Effector CD8-positive, alpha-beta T cell (primary cell): Measurements from ENCODE around the gene FAM3B.
"Not testable (repeated sequence)": the region's sequence is repeated elsewhere in the genome, so short reads cannot be mapped to it uniquely, and the experiment has no call there.

ENCODE experiments used
- DNase-seq: peaks from one replicate; lab custom pipeline; 2025; lab: John Stamatoyannopoulos, UW
- total RNA-seq, 4 experiments: gene quantifications; one replicate each; lab custom pipeline; 2026; lab: John Stamatoyannopoulos, UW

Gene FAM3B, protein sequence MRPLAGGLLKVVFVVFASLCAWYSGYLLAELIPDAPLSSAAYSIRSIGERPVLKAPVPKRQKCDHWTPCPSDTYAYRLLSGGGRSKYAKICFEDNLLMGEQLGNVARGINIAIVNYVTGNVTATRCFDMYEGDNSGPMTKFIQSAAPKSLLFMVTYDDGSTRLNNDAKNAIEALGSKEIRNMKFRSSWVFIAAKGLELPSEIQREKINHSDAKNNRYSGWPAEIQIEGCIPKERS
- total RNA-seq: 0 to 0.37 (median 0.04) reads per million in 4 experiments

DNA sequence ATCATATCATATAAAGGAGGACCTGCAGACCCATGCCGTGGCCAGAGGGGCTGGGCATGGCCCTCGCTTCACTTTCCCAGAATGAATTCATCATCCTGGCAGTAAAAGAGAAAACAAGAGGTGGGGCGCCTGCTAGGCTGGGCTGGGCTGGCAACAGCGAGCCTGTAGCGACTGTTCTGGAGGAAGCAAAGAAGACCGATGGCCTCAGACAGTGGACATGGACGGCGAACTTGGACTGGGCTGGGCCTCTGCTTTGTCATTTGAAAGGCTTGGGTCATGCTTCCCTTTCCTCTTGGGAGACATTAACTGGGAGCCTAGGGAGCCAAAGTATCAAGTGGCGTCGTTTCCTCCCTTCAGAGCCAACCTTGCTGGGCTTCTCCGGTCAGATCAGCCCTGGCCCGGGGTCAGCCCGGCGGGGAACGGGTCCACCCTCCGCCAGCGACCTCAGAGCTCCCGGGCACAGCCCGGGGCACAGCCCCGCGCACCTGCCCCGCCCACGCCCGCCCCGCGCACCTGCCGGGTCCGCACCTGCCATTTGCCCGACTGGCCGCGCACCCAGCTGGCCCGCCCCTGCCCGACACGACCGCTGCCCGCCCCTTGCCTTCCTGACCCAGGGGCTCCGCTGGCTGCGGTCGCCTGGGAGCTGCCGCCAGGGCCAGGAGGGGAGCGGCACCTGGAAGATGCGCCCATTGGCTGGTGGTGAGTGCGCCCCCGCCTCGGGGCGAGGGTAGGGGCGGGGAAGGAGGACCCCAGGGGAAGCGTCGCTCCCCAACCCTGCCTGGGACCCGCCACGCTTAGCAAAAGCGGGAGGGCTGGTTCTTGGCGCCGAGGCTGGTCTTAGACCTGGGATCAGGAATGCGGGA is at the start of gene FAM3B:
Gene FAM3B (plus strand): TSS at position 602 of the 863 bp plus-strand sequence. CDS start 79 bp downstream, at position 681.
- DNase-seq: no peak

DNA sequence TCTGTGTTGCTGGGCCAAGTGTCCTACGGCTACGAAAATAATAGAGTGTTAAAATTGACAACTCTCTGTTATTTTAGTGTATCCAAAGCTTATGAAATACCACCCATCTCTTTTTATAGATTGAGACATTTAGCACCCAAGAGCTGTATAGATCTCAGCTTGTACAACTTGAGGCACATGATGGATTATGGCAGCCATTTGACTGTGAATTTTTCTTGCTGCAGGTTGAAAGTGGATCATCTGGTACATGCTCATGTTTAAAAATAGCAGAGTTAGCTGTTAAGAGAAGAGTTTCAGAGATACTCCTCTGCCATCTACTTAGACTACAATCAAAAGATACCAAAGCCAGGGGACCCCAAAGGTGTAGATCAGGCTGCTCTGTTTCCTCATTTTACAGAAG is 49.3 kb upstream of the FAM3B start:
- no peak for DNase-seq

GRCh38 chr21:41269535-41269934 is 47.1 kb upstream of the FAM3B start:
- no peak for DNase-seq

GRCh38 chr21:41277196-41277595 is 39.4 kb upstream of the FAM3B start:
- DNase-seq: no peak

DNA sequence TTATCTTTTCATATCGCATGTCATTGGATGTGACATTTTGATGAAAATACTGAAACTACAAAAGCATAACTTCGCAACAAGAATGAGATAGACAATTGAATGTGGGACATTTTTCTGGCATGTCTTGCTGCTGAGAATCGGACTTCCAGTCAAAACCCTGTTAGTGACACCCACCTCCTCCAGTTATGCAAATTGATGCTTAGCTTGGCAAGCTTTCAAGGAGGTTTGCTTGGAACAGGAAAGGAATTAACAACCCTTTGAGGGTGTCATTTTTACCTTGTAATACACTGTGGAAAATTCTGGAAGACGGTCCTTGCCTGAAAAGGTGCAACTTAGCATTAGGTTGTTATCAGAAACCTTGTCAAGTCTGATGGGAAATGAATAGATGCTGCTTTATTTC is 38.8 kb upstream of the FAM3B start:
- DNase-seq: no peak

- no peak for DNase-seq
Observed at GRCh38 chr21:41280115-41280919, 36.3 kb upstream of the FAM3B start.

DNA sequence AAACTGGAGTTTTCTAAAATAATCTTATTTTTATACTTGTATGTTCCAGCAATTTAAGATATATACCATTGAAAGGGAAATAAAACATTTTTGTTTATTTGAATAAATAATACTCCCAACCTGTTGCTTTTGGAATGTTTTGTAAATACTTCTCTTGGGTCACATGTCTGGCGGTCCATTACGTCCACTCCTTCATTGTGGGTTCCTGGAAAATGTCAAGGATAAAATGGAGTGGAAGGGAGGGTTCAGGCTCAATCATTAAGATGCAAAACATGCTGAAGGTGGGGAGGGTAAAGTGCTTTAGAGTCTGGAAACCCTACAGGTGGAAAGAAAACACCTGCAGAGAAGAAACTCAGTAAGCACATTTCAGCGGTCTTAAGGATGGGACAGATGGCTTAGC is 34.2 kb upstream of the FAM3B start:
- DNase-seq: no peak

GRCh38 chr21:41283211-41283818 is 33.3 kb upstream of the FAM3B start:
- DNase-seq: peak; percentile 7

DNA sequence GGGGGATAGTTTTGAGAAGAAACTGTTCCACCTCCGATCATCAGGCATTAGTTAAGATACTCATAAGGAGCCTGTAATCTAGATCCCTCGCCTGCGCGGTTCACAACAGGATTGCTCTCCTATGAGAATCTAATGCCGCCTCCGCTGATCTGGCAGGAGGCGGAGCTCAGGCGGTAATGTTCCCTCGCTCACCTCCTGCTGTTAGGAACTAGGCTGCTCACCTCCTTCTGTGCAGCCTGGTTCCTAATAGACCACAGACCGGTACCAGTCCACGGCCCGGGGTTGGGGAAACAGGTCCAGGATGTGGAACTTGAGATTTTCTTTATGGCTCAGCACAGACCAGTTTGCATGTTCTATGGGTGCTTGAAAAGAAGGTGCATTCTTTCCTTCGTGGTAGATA is 27.2 kb upstream of the FAM3B start:
- no peak for DNase-seq

DNA sequence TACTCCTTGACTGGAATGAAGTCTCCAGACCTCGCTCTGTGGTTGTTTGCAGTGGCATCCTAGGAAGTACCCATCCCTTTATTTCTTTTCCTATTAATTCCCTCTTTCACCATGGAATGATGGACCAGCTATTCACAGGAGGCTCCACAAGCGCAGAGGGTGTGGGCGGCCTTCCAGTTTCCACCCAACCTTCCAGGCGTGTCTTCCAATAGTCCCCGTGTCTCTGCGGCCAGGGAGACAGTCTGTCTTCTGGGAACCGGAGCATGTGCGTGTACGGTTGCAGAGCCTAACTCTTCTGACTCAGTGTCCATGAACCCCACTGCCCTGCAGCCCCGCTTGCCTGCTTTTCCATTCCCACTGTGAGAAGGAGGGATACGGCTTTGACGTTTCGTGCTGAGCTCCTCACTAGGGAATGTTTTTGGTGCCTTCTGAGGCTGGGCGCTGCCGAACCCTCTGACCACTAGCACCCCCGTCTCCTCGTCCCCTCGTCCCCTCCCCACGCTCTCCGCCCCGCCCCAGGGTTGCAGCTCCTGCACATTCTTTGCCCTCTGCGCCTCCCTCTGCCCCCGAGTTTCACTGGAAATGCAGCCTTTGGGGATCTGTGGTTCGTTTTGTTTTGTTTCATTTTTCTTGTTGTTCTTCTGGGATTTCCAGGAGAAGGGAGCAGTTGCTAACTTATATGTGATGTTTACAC is 26.3 kb upstream of the FAM3B start:
- no peak for DNase-seq

DNA sequence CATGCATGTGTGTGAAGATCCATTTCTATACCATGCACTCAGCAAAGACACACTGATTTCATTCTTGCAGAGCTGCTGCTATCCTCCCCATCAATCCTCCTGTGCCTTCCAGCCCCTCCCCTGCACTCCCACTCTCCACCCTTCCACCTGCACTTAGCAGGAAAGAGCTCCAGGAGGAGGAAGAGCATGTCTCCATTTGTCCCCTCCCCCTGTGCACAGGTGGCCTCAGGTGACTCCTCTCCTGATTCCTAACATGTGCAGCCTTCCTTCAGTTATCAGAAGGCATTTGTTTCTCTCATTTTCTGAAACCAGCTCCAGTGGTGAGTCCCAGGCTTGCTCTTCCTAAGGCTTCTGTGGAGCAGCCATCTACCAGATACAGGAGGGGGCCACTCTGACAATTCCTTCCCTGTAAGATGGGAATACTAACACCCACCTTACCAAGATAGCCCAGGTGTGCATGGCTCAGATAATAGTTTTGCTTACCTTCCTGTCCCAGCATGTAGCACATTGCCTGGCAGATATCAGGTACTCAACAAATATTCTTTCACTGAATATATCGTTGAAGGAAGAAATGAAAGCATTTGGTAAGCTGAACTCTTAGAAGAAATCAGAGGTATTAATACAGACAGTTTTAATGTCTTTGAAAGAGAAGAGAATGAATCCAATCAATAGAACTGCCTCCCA is 21.9 kb upstream of the FAM3B start:
- no peak for DNase-seq

GRCh38 chr21:41295721-41296254 is 20.8 kb upstream of the FAM3B start:
- no peak for DNase-seq

GRCh38 chr21:41302976-41303375 is 13.6 kb upstream of the FAM3B start:
- no peak for DNase-seq

- no peak for DNase-seq
Observed at GRCh38 chr21:41304068-41304720, 12.4 kb upstream of the FAM3B start.

DNA sequence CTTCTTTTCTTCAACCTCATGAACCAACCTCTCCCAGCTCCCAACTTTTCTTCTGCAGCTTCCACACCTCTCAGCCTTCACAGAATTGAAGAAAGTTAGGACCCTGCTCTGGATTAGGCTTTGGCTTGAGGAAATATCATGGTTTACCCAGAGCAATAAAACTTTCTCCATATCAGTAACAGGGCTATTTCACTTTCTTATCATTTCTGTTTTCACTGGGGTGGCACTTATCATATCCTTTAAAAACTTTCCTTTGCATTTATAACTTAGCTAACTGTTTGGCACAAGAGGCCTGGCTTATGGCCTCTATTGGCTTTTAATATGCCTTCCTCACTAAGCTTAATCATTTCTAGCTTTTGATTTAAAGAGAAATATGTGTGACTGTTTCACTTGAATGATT is 9.4 kb upstream of the FAM3B start:
- no peak for DNase-seq

DNA sequence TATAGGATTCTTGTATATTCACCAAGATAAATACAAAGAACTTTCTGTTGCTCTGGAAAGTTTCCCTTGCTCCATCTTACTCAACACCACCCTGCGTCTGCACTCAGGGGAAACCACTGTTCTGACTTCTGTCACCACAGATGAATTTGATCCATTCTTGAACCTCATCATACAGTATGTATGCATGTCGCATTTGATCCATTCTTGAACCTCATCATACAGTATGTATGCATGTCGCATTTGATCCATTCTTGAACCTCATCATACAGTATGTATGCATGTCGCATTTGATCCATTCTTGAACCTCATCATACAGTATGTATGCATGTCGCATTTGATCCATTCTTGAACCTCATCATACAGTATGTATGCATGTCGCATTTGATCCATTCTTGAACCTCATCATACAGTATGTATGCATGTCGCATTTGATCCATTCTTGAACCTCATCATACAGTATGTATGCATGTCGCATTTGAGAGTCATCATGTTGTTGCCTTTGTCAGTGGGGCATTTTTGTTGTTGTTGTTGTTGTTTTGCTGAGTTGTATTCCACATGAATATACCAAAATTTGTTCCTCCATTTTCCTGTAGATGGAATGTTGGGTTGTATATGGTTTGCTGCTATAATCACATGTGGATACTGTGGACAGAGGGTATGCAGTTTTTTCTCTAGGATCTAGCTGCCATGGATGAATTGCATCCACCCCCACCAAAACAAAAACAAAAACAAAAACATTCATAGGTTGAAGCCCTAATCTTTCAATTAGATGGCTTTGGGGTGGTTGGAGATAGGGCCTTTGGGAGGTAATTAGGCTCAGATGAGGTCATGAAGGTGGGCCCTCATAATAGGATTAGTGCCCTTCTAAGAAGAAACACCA is 3.1 kb upstream of the FAM3B start:
- not testable (repeated sequence) for DNase-seq

DNA sequence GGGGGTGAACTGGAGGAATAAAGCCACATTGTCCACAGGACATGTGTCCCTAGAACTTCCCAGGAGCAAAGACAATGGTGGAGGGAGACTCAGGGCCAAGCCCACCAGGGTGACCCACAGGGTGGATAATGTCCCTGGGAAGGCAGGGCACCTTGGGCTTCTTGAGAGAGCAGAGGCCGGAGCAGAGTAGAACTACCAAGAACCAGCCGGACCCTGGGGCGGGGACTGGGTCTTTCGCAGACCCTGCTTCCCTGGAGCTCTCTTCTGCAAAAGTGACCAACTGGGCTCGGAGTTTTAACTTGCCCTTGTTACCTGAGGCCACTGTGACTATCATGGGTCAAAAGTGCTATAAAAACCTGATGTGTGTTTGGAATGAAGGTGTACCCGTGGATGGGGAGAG is 875 bp upstream of the FAM3B start:
- DNase-seq: no peak

GRCh38 chr21:41317063-41317392 is 427 bp downstream of the FAM3B start:
- no peak for DNase-seq

- no peak for DNase-seq
Observed at GRCh38 chr21:41317458-41317857, 857 bp downstream of the FAM3B start.
